Suprapubic skin (tissue), 4 donors: ENCODE data around the gene DDRGK1. TPM values are rescaled to one million over a fixed set of nuclear protein-coding genes. Genes with fewer than 3 reads are reported as not detected.

Source experiments
- DNase-seq, 2 donors: peaks; one replicate each; pipeline ENCODE4 v3.0.0-alpha.2; 2019; ENCODE audit warnings: low spot score in 2 of 2
- H3K27ac ChIP-seq: fragments of 200-600 bp; sonication (generic); one replicate; pipeline ENCODE4 v1.5.1; 2019
- H3K27me3 ChIP-seq: fragments of 200-600 bp; sonication (generic); one replicate; pipeline ENCODE4 v1.5.1; 2019
- H3K36me3 ChIP-seq: fragments of 200-600 bp; sonication (generic); one replicate; pipeline ENCODE4 v1.5.1; 2019
- H3K4me1 ChIP-seq: fragments of 200-600 bp; sonication (generic); one replicate; pipeline ENCODE4 v1.5.1; 2019
- H3K4me3 ChIP-seq: fragments of 200-600 bp; sonication (generic); one replicate; pipeline ENCODE4 v1.5.1; 2019; ENCODE audit warnings: mild to moderate bottlenecking
- H3K9me3 ChIP-seq: fragments of 200-600 bp; sonication (generic); one replicate; pipeline ENCODE4 v1.5.1; 2019
- EP300 ChIP-seq: sonication (generic); formaldehyde crosslinking; IDR thresholded peaks from one replicate; pipeline ENCODE4 v1.6.1; 2017; ENCODE audit warnings: antibody characterized with exemption
- POLR2A ChIP-seq, 2 donors: fragments of 450-650 bp; IDR thresholded peaks; one replicate each; pipeline ENCODE4 v1.6.1; 2017; ENCODE audit warnings: antibody characterized with exemption in 2 of 2, mild to moderate bottlenecking in 2 of 2, moderate library complexity in 2 of 2
- POLR2AphosphoS5 ChIP-seq, 3 donors: sonication (generic); formaldehyde crosslinking; IDR thresholded peaks; one replicate each; pipeline ENCODE4 v1.6.1; 2017; ENCODE audit warnings: antibody characterized with exemption in 3 of 3
- WGBS: methylation state at CpG from one replicate; pipeline ENCODE4 v1.1.5; 2018; 5-methylcytosine and 5-hydroxymethylcytosine counted together
- total RNA-seq, 4 donors: library from RNA; depleted of rRNA; stranded (reverse); fragments of >200 nt; gene quantifications; one replicate each; pipeline ENCODE4 v1.1.0, GENCODE V29; 2016
- TF ChIP-seq, protein P1 (sequence below), 2 donors: fragments of 200-600 bp in 1 of 2; fragments of 450-650 bp in 1 of 2; sonication (generic) in 1 of 2; IDR thresholded peaks; one replicate each; pipeline ENCODE4 v1.5.1; 2016 to 2019; ENCODE audit warnings: antibody characterized with exemption in 2 of 2, mild to moderate bottlenecking in 1 of 2, moderate library complexity in 1 of 2

DDRGK1 gene
- total RNA-seq, 4 donors from 2014 or later, result 50.0 to 169 (median 55.6) TPM

DNA sequence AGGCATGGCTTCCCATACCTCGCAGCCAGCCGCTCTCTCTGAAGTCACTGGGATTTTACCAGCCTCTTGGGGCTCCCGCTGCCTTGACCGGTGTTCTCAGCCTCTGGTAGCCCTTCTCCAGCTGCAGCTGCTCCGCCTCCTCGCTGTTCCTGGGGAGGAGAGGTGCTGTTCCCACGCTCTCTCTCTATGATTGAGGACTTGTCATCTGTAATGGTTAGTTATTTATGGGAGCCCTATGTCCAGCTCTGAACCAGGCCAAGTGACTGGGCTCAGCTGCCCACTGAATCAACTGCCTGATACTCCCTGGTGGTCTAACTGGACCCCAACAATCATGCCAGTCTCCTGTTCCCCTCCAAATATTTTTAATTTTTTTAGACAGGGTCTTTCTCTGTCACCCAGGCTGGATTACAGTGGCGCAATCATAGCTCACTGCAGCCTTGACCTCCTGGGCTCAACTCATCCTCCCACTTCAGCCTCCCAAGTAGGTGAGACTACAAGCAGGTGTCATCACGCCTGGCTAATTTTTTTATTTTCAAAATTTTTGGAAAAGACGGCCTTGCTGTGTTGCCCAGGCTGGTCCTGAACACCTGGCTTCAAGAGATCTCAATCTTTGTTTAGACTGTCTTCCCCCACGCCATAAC lies 39.4 kb upstream of the DDRGK1 start:
- 70% methylated on average over 11 of the region's 11 CpGs for WGBS
- Histone ChIP-seq H3K4me3 (no peak overlapping the region), H3K27me3 (peaks cover 24% of the 10 kb centered on the region), H3K4me1 (peaks cover 25% of the 10 kb centered on the region), H3K9me3 (no peaks in the 10 kb centered on the region), H3K36me3 (no peaks in the 10 kb centered on the region), H3K27ac (no peak overlapping the region)
- DNase-seq, result no peak
- no peak for TF ChIP-seq POLR2A (IDR thresholded peaks at IDR 0.05)
- TF ChIP-seq, protein P1, sequence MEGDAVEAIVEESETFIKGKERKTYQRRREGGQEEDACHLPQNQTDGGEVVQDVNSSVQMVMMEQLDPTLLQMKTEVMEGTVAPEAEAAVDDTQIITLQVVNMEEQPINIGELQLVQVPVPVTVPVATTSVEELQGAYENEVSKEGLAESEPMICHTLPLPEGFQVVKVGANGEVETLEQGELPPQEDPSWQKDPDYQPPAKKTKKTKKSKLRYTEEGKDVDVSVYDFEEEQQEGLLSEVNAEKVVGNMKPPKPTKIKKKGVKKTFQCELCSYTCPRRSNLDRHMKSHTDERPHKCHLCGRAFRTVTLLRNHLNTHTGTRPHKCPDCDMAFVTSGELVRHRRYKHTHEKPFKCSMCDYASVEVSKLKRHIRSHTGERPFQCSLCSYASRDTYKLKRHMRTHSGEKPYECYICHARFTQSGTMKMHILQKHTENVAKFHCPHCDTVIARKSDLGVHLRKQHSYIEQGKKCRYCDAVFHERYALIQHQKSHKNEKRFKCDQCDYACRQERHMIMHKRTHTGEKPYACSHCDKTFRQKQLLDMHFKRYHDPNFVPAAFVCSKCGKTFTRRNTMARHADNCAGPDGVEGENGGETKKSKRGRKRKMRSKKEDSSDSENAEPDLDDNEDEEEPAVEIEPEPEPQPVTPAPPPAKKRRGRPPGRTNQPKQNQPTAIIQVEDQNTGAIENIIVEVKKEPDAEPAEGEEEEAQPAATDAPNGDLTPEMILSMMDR (IDR thresholded peaks at IDR 0.05), result no peak
- no peak for TF ChIP-seq POLR2AphosphoS5 (IDR thresholded peaks at IDR 0.05)
- TF ChIP-seq EP300, result no peak

DNA sequence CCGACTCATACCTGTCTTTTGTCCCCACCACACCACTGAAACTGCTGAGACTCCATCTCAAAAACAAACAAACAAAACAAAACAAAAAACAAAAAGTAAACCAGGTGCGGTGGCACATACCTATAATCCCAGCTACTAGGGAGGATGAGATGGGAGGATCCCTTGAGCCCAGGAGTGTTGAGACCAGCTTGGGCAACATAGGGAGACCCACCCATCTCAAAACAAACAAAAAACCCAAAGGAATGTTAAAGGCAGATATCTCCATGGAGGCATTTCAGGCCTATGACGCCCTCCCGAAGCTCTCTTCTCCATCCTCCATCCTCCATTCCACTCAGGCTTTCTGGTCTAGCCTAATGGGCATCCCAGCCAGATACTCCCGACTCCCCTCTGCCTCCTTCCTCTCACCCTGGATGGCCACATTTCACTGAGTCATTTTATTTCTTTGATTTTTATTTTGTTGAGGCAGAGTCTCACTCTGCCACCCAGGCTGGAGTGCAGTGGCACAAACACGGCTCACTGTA lies 37.8 kb upstream of the DDRGK1 start:
- TF ChIP-seq POLR2AphosphoS5 (IDR thresholded peaks at IDR 0.05) (no peak), POLR2A (IDR thresholded peaks at IDR 0.05) (no peak), EP300 (no peak)
- TF ChIP-seq, protein P1 (IDR thresholded peaks at IDR 0.05), result no peak
- no peak for DNase-seq
- H3K4me3 ChIP-seq, result no peak overlapping the region
- H3K27ac ChIP-seq, result no peak overlapping the region
- peaks cover 40% of the 10 kb centered on the region for H3K27me3 ChIP-seq
- H3K9me3 ChIP-seq, result no peaks in the 10 kb centered on the region
- peaks cover 31% of the 10 kb centered on the region for H3K4me1 ChIP-seq
- WGBS, result 74% methylated on average over 6 of the region's 6 CpGs
- H3K36me3 ChIP-seq, result no peaks in the 10 kb centered on the region

DNA sequence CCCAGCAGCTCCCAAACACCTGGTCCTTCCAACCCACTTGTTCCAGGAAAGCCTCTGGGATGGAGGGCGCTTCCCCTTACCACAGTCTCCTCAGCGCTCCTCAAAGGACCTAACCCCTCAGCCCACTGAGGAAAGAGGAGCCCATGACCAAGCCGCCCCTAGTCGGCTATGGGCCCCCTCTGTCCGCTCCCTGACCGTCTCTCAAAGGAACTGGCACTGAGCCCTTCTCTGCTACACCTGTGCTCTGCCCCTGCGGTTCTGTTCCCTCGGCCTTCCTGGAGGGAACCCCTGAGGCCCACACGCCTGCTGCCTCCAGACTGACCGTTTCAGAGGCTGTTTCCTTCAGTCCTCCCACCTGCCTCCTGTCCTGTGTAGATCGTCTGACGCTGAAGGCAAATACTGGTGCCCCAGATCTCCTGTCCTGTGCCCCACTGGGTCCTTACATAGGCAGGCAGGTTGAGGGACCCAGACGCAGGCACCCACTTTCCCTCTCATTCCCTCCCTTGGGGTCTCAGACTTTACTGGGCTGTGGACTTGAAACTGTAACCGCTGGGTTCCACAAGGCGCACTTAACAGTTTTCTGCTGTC lies 36.4 kb upstream of the DDRGK1 start:
- no peak for TF ChIP-seq EP300
- TF ChIP-seq POLR2A (IDR thresholded peaks at IDR 0.05), result no peak
- TF ChIP-seq, protein P1 (IDR thresholded peaks at IDR 0.05), result no peak
- no peak for TF ChIP-seq POLR2AphosphoS5 (IDR thresholded peaks at IDR 0.05)
- Histone ChIP-seq H3K4me3 (peak overlapping the region; percentile 75), H3K27ac (no peak overlapping the region), H3K4me1 (peaks cover 31% of the 10 kb centered on the region), H3K27me3 (peaks cover 43% of the 10 kb centered on the region), H3K9me3 (no peaks in the 10 kb centered on the region), H3K36me3 (no peaks in the 10 kb centered on the region)
- 92% methylated on average over 15 of the region's 15 CpGs for WGBS
- no peak for DNase-seq

DNA sequence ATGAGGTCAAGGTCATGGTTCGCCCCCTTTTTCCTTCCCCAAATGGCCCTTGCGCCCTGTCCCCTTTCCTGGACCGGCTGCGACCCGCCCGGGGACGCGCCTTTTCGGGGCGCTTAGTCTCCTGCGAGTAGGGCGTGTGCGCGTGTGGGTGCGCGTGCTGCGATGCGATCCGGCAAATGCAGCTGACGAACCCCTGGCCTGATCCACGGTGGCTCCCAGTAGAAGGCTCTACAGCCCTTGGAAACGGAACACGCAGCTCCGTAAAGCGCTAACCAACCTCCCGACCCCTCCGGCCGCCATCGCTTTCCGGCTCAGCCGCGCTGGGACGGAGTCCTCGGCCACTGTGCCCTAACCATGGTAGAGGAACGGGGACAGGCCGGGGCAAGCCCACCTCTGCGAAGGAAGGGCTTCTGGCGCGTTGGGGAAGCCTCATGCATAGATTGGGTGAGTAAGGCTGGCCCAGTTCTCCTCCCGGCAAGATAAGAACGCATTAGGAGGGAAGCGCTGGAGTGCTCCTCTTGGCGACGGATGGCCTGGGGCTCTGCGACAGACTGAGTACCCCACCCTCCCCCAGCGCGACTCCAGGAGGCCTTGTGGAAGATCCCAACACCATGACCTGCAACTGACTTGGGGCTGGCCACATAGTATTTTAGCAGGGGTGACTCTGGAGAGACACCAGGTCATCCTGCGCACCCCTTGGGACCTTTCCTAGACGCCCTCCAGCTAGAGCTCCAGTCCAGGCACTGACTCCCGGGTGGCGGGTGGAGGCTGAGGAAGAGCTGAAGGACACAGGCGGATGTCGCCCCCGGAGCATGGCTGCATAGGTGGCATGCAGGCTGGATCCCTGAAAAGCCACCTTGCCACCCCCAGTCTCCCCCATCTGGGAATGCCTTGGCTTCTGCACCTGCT lies 35.6 kb upstream of the DDRGK1 start:
- Histone ChIP-seq H3K4me1 (peaks cover 31% of the 10 kb centered on the region), H3K9me3 (no peaks in the 10 kb centered on the region), H3K36me3 (no peaks in the 10 kb centered on the region), H3K27ac (peak overlapping the region; percentile 69), H3K27me3 (peaks cover 43% of the 10 kb centered on the region), H3K4me3 (peak overlapping the region; percentile 75)
- no peak for DNase-seq
- TF ChIP-seq EP300 (no peak), POLR2A (IDR thresholded peaks at IDR 0.05) (no peak), POLR2AphosphoS5 (IDR thresholded peaks at IDR 0.05) (no peak)
- TF ChIP-seq, protein P1 (IDR thresholded peaks at IDR 0.05), result no peak
- 17% methylated on average over 18 of the region's 54 CpGs for WGBS
